Keratinocyte (primary cell): ENCODE data around the gene TFR2. TPM values are rescaled to one million over a fixed set of nuclear protein-coding genes. Genes with fewer than 3 reads are reported as not detected.
A peak's percentile ranks its signal among the peaks of the same experiment; 100 is the strongest.

Experiments
- DNase-seq: peaks from one replicate; pipeline ENCODE4 v3.0.0-alpha.2; 2011; ENCODE audit warnings: low read depth, missing footprints, low spot score
- FAIRE-seq: peaks from 2 replicates; lab custom pipeline; 2011; peaks lifted over from hg19 to GRCh38; lab: Jason Lieb, UNC
- H2AFZ ChIP-seq: 2 replicates; pipeline ENCODE4 v1.6.0; 2012; ENCODE audit warnings: low read length, control low read depth, inconsistent platforms; ENCODE audit not compliant: control insufficient read depth
- H3K27ac ChIP-seq: 2 replicates; pipeline ENCODE4 v1.5.1; 2011; ENCODE audit warnings: low read length; ENCODE audit not compliant: control insufficient read depth, insufficient read depth
- H3K27me3 ChIP-seq: 3 replicates; pipeline ENCODE4 v1.6.0; 2011; ENCODE audit warnings: low read length; ENCODE audit not compliant: control insufficient read depth, insufficient read depth; ENCODE audit errors: extremely low read depth
- H3K36me3 ChIP-seq, 2 experiments: 2 replicates in 1 of 2; 3 replicates in 1 of 2; pipeline ENCODE4 v1.5.1; 2011; ENCODE audit warnings: low read length in 2 of 2, mild to moderate bottlenecking in 1 of 2; ENCODE audit not compliant: control insufficient read depth in 2 of 2, insufficient read depth in 2 of 2; ENCODE audit errors: extremely low read depth in 1 of 2
- H3K4me1 ChIP-seq: 3 replicates; pipeline ENCODE4 v1.5.1; 2011; ENCODE audit warnings: low read length; ENCODE audit not compliant: control insufficient read depth, insufficient read depth; ENCODE audit errors: extremely low read depth
- H3K4me2 ChIP-seq: 3 replicates; pipeline ENCODE4 v1.6.0; 2011; ENCODE audit warnings: low read depth, low read length; ENCODE audit not compliant: control insufficient read depth, insufficient read depth; ENCODE audit errors: extremely low read depth
- H3K4me3 ChIP-seq, 3 experiments: fragments of 200-600 bp in 1 of 3; sonication (generic) in 1 of 3; 2 replicates in 2 of 3; 3 replicates in 1 of 3; pipeline ENCODE4 v1.5.1; 2011 to 2016; ENCODE audit warnings: low read length in 3 of 3, mild to moderate bottlenecking in 3 of 3, control low read depth in 2 of 3, inconsistent platforms in 1 of 3, low read depth in 1 of 3, mixed read lengths in 1 of 3, mixed run types in 1 of 3, moderate library complexity in 1 of 3; ENCODE audit not compliant: control insufficient read depth in 2 of 3, insufficient read depth in 2 of 3; ENCODE audit errors: extremely low read depth in 1 of 3
- H3K79me2 ChIP-seq: 2 replicates; pipeline ENCODE4 v1.6.0; 2012; ENCODE audit warnings: low read length; ENCODE audit not compliant: control insufficient read depth, insufficient read depth
- H3K9ac ChIP-seq: 3 replicates; pipeline ENCODE4 v1.6.0; 2011; ENCODE audit warnings: low read length; ENCODE audit not compliant: control insufficient read depth, insufficient read depth; ENCODE audit errors: extremely low read depth
- H3K9me1 ChIP-seq: 3 replicates; pipeline ENCODE4 v1.6.0; 2011; ENCODE audit warnings: low read length; ENCODE audit not compliant: control insufficient read depth, insufficient read depth; ENCODE audit errors: extremely low read depth
- H3K9me3 ChIP-seq: 2 replicates; pipeline ENCODE4 v1.5.1; 2012; ENCODE audit warnings: low read depth, low read length; ENCODE audit not compliant: control insufficient read depth
- H4K20me1 ChIP-seq: 3 replicates; pipeline ENCODE4 v1.6.0; 2011; ENCODE audit warnings: low read length; ENCODE audit not compliant: control insufficient read depth, insufficient read depth; ENCODE audit errors: extremely low read depth
- CTCF ChIP-seq, 3 experiments: IDR thresholded peaks in 1 of 3; conservative IDR thresholded peaks in 1 of 3; optimal IDR thresholded peaks in 1 of 3; 2 replicates in 2 of 3; 3 replicates in 1 of 3; pipeline versions ENCODE3 to v1.5.1; 2011; ENCODE audit warnings: low read length in 3 of 3, mild to moderate bottlenecking in 3 of 3, moderate library complexity in 2 of 3, control low read depth in 1 of 3, inconsistent platforms in 1 of 3; ENCODE audit not compliant: insufficient read depth in 2 of 3; ENCODE audit errors: extremely low read depth in 1 of 3
- EZH2 ChIP-seq: IDR thresholded peaks from one replicate; pipeline ENCODE4 v1.6.1; 2012; ENCODE audit warnings: inconsistent platforms, mild to moderate bottlenecking, low read length, moderate library complexity
- dilution Hi-C: fragments of 300-500 bp; cut with MboI; formaldehyde crosslinking; loops from one replicate; pipeline ENCODE4 v1.7.0; 2020; ENCODE audit warnings: low sequenced_read_pairs; ENCODE audit not compliant: extremely low pct_ligation_motif_present
- polyA plus RNA-seq, 5 experiments: library from polyadenylated mRNA; depleted of rRNA in 3 of 5; stranded (reverse) in 3 of 5; stranded (forward) in 1 of 5; unstranded in 1 of 5; fragments of >200 nt; gene quantifications; 1 replicate in 1 of 5; 2 replicates in 3 of 5; 3 replicates in 1 of 5; pipeline versions ENCODE4 v1.2.1 to v1.2.3, GENCODE V29; 2011 to 2012; ENCODE audit warnings: missing spikeins in 2 of 5, low read depth in 1 of 5, low replicate concordance in 1 of 5

TFR2 gene
- polyA plus RNA-seq, 1 donor (not counting 4 experiments of a cell fraction or from before 2014, with no cell fraction given): 0.12 TPM

- DNase-seq (no peak), FAIRE-seq (no peak)
- no peak overlapping the region for H3K27ac ChIP-seq
- peaks cover 3% of the 10 kb centered on the region for H4K20me1 ChIP-seq
- H3K36me3 ChIP-seq: peaks cover 21 to 28% of the 10 kb centered on the region in 2 experiments
- dilution Hi-C loops: no loop called here
- H3K9me1 ChIP-seq: no peaks in the 10 kb centered on the region
- H3K27me3 ChIP-seq: no peaks in the 10 kb centered on the region
- no peak overlapping the region for H2AFZ ChIP-seq
- no peak overlapping the region for H3K4me2 ChIP-seq
- TF ChIP-seq EZH2 (no peak), CTCF (optimal IDR thresholded peaks at IDR 0.05 in 1 of 3, IDR thresholded peaks at IDR 0.05 in 1 of 3, conservative IDR thresholded peaks at IDR 0.05 in 1 of 3; ENCODE audit: extremely low read depth in 1 of 3, insufficient read depth in 2 of 3, low read length in 3 of 3) (no peak)
- no peak overlapping the region for H3K9ac ChIP-seq
- H3K79me2 ChIP-seq: peaks cover 31% of the 10 kb centered on the region
- peaks cover 10% of the 10 kb centered on the region for H3K4me1 ChIP-seq
- no peak overlapping the region for H3K4me3 ChIP-seq
- no peaks in the 10 kb centered on the region for H3K9me3 ChIP-seq
Measured at GRCh38 chr7:100677308-100678267, 36.2 kb upstream of the TFR2 start.

GRCh38 chr7:100676501-100677306 lies 35.4 kb upstream of the TFR2 start:
- TF ChIP-seq EZH2 (no peak), CTCF (optimal IDR thresholded peaks at IDR 0.05 in 1 of 3, IDR thresholded peaks at IDR 0.05 in 1 of 3, conservative IDR thresholded peaks at IDR 0.05 in 1 of 3; ENCODE audit: extremely low read depth in 1 of 3, insufficient read depth in 2 of 3, low read length in 3 of 3) (no peak)
- FAIRE-seq: no peak
- H3K4me2 ChIP-seq: peak overlapping the region; percentile 41
- no peaks in the 10 kb centered on the region for H3K9me3 ChIP-seq
- H3K27me3 ChIP-seq: no peaks in the 10 kb centered on the region
- no peak overlapping the region for H2AFZ ChIP-seq
- H4K20me1 ChIP-seq: peaks cover 3% of the 10 kb centered on the region
- H3K9ac ChIP-seq: no peak overlapping the region
- peak overlapping the region; percentile 48 to 97 (median 88) for H3K4me3 ChIP-seq
- H3K36me3 ChIP-seq: peaks cover 19 to 28% of the 10 kb centered on the region in 2 experiments
- no peak overlapping the region for H3K27ac ChIP-seq
- H3K9me1 ChIP-seq: no peaks in the 10 kb centered on the region
- peaks cover 31% of the 10 kb centered on the region for H3K79me2 ChIP-seq
- peaks cover 10% of the 10 kb centered on the region for H3K4me1 ChIP-seq
- dilution Hi-C loops: no loop called here
- no peak for DNase-seq
